Mammary epithelial cell (primary cell): ENCODE data around the gene HS3ST5.

Experiments used
- EZH2 ChIP-seq: IDR thresholded peaks from 2 replicates; pipeline ENCODE4 v1.6.1; 2012; ENCODE audit warnings: low read length, inconsistent platforms, borderline replicate concordance
- TF ChIP-seq, protein P1 (sequence below), 2 donors: IDR thresholded peaks in 1 of 2; conservative IDR thresholded peaks in 1 of 2; 2 replicates each; pipeline ENCODE4 v1.5.1; 2011 to 2012; ENCODE audit warnings: inconsistent platforms in 2 of 2, low read length in 2 of 2, mild to moderate bottlenecking in 2 of 2, control low read depth in 1 of 2, low read depth in 1 of 2; ENCODE audit not compliant: insufficient read depth in 1 of 2; ENCODE audit errors: extremely low read depth in 1 of 2

DNA sequence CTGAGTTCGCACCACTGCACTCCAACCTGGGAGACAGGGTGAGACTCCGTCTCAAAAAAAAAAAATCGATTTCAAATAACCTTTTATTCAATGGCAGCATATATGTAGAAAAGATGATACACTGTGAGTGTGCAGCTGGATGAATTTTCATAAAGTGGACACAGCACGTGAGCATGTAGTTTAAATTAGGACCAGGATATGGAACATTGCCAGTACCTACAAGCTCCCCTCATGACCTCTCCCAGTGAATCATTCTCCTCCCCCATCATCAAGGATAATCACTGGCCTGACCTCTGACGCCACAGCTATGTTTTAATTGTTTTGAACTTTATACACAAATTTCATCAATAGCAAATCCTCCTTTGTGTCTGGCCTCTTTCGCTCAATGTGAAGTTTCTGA lies 318.1 kb downstream of the HS3ST5 start:
- TF ChIP-seq, protein P1, sequence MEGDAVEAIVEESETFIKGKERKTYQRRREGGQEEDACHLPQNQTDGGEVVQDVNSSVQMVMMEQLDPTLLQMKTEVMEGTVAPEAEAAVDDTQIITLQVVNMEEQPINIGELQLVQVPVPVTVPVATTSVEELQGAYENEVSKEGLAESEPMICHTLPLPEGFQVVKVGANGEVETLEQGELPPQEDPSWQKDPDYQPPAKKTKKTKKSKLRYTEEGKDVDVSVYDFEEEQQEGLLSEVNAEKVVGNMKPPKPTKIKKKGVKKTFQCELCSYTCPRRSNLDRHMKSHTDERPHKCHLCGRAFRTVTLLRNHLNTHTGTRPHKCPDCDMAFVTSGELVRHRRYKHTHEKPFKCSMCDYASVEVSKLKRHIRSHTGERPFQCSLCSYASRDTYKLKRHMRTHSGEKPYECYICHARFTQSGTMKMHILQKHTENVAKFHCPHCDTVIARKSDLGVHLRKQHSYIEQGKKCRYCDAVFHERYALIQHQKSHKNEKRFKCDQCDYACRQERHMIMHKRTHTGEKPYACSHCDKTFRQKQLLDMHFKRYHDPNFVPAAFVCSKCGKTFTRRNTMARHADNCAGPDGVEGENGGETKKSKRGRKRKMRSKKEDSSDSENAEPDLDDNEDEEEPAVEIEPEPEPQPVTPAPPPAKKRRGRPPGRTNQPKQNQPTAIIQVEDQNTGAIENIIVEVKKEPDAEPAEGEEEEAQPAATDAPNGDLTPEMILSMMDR (conservative IDR thresholded peaks at IDR 0.05 in 1 of 2, IDR thresholded peaks at IDR 0.05 in 1 of 2; ENCODE audit: extremely low read depth in 1 of 2, insufficient read depth in 1 of 2, low read depth in 1 of 2, low read length in 2 of 2) = no peak
- no peak for TF ChIP-seq EZH2
